Ishikawa (cell line): ENCODE data around the gene JPH3.

ENCODE experiments used
- CEBPB ChIP-seq: IDR thresholded peaks from 2 replicates; pipeline ENCODE4 v1.6.1; 2012
- CREB1 ChIP-seq: IDR thresholded peaks from 2 replicates; pipeline ENCODE4 v1.6.1; 2012; ENCODE audit warnings: low read depth
- EGR1 ChIP-seq: IDR thresholded peaks from 2 replicates; pipeline ENCODE4 v1.6.1; 2012
- EP300 ChIP-seq: IDR thresholded peaks from 2 replicates; pipeline ENCODE4 v1.6.1; 2012; ENCODE audit warnings: borderline replicate concordance
- FOXM1 ChIP-seq: IDR thresholded peaks from 2 replicates; pipeline ENCODE4 v1.6.1; 2012; ENCODE audit warnings: low read depth, borderline replicate concordance
- MAX ChIP-seq: IDR thresholded peaks from 2 replicates; pipeline ENCODE4 v1.6.1; 2012
- NFIC ChIP-seq: IDR thresholded peaks from 2 replicates; pipeline ENCODE4 v1.6.1; 2012
- RAD21 ChIP-seq: IDR thresholded peaks from 2 replicates; pipeline ENCODE4 v1.6.1; 2012; ENCODE audit warnings: low read depth
- REST ChIP-seq: IDR thresholded peaks from 2 replicates; pipeline ENCODE4 v1.6.1; 2012; ENCODE audit warnings: low read depth, mild to moderate bottlenecking
- TAF1 ChIP-seq: IDR thresholded peaks from 2 replicates; pipeline ENCODE4 v1.6.1; 2012; ENCODE audit warnings: low read depth, mild to moderate bottlenecking
- TCF12 ChIP-seq: IDR thresholded peaks from 2 replicates; pipeline ENCODE4 v1.6.1; 2012; ENCODE audit warnings: low read depth
- TEAD4 ChIP-seq: IDR thresholded peaks from 2 replicates; pipeline ENCODE4 v1.6.1; 2012
- USF1 ChIP-seq: IDR thresholded peaks from 2 replicates; pipeline ENCODE4 v1.6.1; 2012
- YY1 ChIP-seq: IDR thresholded peaks from 2 replicates; pipeline ENCODE4 v1.6.1; 2012; ENCODE audit warnings: low read depth
- ZBTB7A ChIP-seq: IDR thresholded peaks from 2 replicates; pipeline ENCODE4 v1.6.1; 2012; ENCODE audit warnings: low read depth

JPH3 gene

GRCh38 chr16:87563022-87563421 lies 39.3 kb upstream of the JPH3 start:
- TF ChIP-seq MAX (no peak), CEBPB (no peak), NFIC (no peak), EP300 (no peak), TCF12 (no peak)

GRCh38 chr16:87563714-87564523 lies 38.4 kb upstream of the JPH3 start:
- TF ChIP-seq USF1 (no peak), RAD21 (no peak)

GRCh38 chr16:87564524-87564778 lies 37.9 kb upstream of the JPH3 start:
- TF ChIP-seq ZBTB7A (no peak), TCF12 (no peak), NFIC (no peak), YY1 (no peak), CREB1 (no peak)

GRCh38 chr16:87569601-87570571 lies 32.4 kb upstream of the JPH3 start:
- no peak for TF ChIP-seq MAX
- TF ChIP-seq EP300, result no peak
- TF ChIP-seq CEBPB, result no peak
- TF ChIP-seq USF1, result no peak
- no peak for TF ChIP-seq CREB1
- TF ChIP-seq RAD21, result no peak
- TF ChIP-seq EGR1, result no peak
- TF ChIP-seq TCF12, result no peak
- no peak for TF ChIP-seq TEAD4
- TF ChIP-seq TAF1, result no peak
- TF ChIP-seq YY1, result no peak

- TF ChIP-seq TCF12, result no peak
- TF ChIP-seq FOXM1, result no peak
- TF ChIP-seq YY1, result no peak
- no peak for TF ChIP-seq CEBPB
- no peak for TF ChIP-seq ZBTB7A
- no peak for TF ChIP-seq CREB1
- no peak for TF ChIP-seq NFIC
- TF ChIP-seq USF1, result no peak
- no peak for TF ChIP-seq MAX
- no peak for TF ChIP-seq TAF1
- no peak for TF ChIP-seq RAD21
- TF ChIP-seq REST, result no peak
- no peak for TF ChIP-seq EP300
- no peak for TF ChIP-seq EGR1
- no peak for TF ChIP-seq TEAD4
Observed at GRCh38 chr16:87570572-87570937, 31.8 kb upstream of the JPH3 start.

- TF ChIP-seq TCF12 (no peak), MAX (no peak), CEBPB (no peak), FOXM1 (no peak), EGR1 (no peak), TEAD4 (no peak), REST (no peak), RAD21 (peak; percentile 43)
Observed at GRCh38 chr16:87570938-87571867, 31.1 kb upstream of the JPH3 start.
